ENCODE results near the gene EPHB2.

- TF ChIP-seq CTCF (IDR thresholded peaks at IDR 0.05) (peak in 3 of 6 experiments; percentile 39 to 65 (median 48)), POLR2A (IDR thresholded peaks at IDR 0.05) (no peak)
Observed at GRCh38 chr1:22830041-22830566, 119.5 kb downstream of the EPHB2 start.
